HUES64 (cell line): Measurements from ENCODE around the gene NCAM2.

ENCODE experiments used
- H3K27ac ChIP-seq: 2 replicates; pipeline ENCODE4 v1.7.0; 2013; ENCODE audit warnings: low read depth, low read length, inconsistent platforms
- H3K27me3 ChIP-seq: 2 replicates; pipeline ENCODE4 v1.6.1; 2013; ENCODE audit warnings: mild to moderate bottlenecking, low read length; ENCODE audit not compliant: insufficient read depth
- H3K36me3 ChIP-seq: 2 replicates; pipeline ENCODE4 v1.6.1; 2013; ENCODE audit warnings: mild to moderate bottlenecking, low read length; ENCODE audit not compliant: insufficient read depth
- H3K4me1 ChIP-seq: 2 replicates; pipeline ENCODE4 v1.6.1; 2013; ENCODE audit warnings: mild to moderate bottlenecking, low read length, moderate library complexity; ENCODE audit not compliant: insufficient read depth
- H3K4me3 ChIP-seq: 2 replicates; pipeline ENCODE4 v1.5.1; 2013; ENCODE audit warnings: mild to moderate bottlenecking, low read length, moderate library complexity
- H3K9ac ChIP-seq: 2 replicates; pipeline ENCODE4 v1.6.1; 2013; ENCODE audit warnings: mild to moderate bottlenecking, low read depth, low read length
- H3K9me3 ChIP-seq: 2 replicates; pipeline ENCODE4 v1.6.1; 2013; ENCODE audit warnings: low read depth, low read length; ENCODE audit not compliant: insufficient read depth
- WGBS: fragments of 150-250, 120-280 bp; methylation state at CpG from one replicate; pipeline ENCODE4 v1.1.7; 2013; ENCODE audit warnings: missing lambda C conversion rate; 5-methylcytosine and 5-hydroxymethylcytosine counted together

The NCAM2 gene

GRCh38 chr21:21226472-21226871 is 228.3 kb downstream of the NCAM2 start:
- Histone ChIP-seq H3K9ac (no peak overlapping the region), H3K27me3 (no peaks in the 10 kb centered on the region), H3K27ac (no peak overlapping the region), H3K4me3 (no peak overlapping the region), H3K36me3 (no peaks in the 10 kb centered on the region), H3K4me1 (no peaks in the 10 kb centered on the region), H3K9me3 (peaks cover 7% of the 10 kb centered on the region; the same call in 1 of the 2 replicates)
- 79% methylated on average over 1 of the region's 1 CpG for WGBS

GRCh38 chr21:21230672-21231071 is 232.5 kb downstream of the NCAM2 start:
- H3K4me3 ChIP-seq, result no peak overlapping the region
- 75% methylated on average over 2 of the region's 3 CpGs for WGBS

GRCh38 chr21:21231913-21232312 is 233.7 kb downstream of the NCAM2 start:
- Histone ChIP-seq H3K27ac (no peak overlapping the region), H3K9me3 (no peaks in the 10 kb centered on the region), H3K4me1 (no peaks in the 10 kb centered on the region), H3K4me3 (no peak overlapping the region), H3K36me3 (no peaks in the 10 kb centered on the region), H3K27me3 (no peaks in the 10 kb centered on the region), H3K9ac (no peak overlapping the region)
- WGBS, result 31% methylated on average over 1 of the region's 1 CpG

More at GRCh38 chr21:21230672-21231071, 232.5 kb downstream of the NCAM2 start:
- Histone ChIP-seq H3K27ac (no peak overlapping the region), H3K9ac (no peak overlapping the region), H3K36me3 (no peaks in the 10 kb centered on the region), H3K4me1 (no peaks in the 10 kb centered on the region), H3K9me3 (no peaks in the 10 kb centered on the region), H3K27me3 (no peaks in the 10 kb centered on the region)

GRCh38 chr21:21232320-21232719 is 234.1 kb downstream of the NCAM2 start:
- Histone ChIP-seq H3K4me3 (no peak overlapping the region), H3K27me3 (no peaks in the 10 kb centered on the region), H3K9ac (no peak overlapping the region), H3K4me1 (no peaks in the 10 kb centered on the region), H3K36me3 (no peaks in the 10 kb centered on the region), H3K27ac (no peak overlapping the region), H3K9me3 (no peaks in the 10 kb centered on the region)
- WGBS, result no CpG with 5 or more reads among the region's 1 CpG

GRCh38 chr21:21233051-21233450 is 234.8 kb downstream of the NCAM2 start:
- Histone ChIP-seq H3K9ac (no peak overlapping the region), H3K27me3 (no peaks in the 10 kb centered on the region), H3K36me3 (no peaks in the 10 kb centered on the region), H3K4me1 (no peaks in the 10 kb centered on the region), H3K27ac (no peak overlapping the region), H3K4me3 (no peak overlapping the region), H3K9me3 (no peaks in the 10 kb centered on the region)

- 82% methylated on average over 2 of the region's 3 CpGs for WGBS
- Histone ChIP-seq H3K4me1 (no peaks in the 10 kb centered on the region), H3K4me3 (no peak overlapping the region), H3K36me3 (no peaks in the 10 kb centered on the region), H3K27ac (no peak overlapping the region), H3K9me3 (no peaks in the 10 kb centered on the region), H3K27me3 (no peaks in the 10 kb centered on the region), H3K9ac (no peak overlapping the region)
Measured at GRCh38 chr21:21236996-21237395, 238.8 kb downstream of the NCAM2 start.

- Histone ChIP-seq H3K27ac (no peak overlapping the region), H3K9me3 (no peaks in the 10 kb centered on the region), H3K27me3 (no peaks in the 10 kb centered on the region), H3K9ac (no peak overlapping the region), H3K4me3 (no peak overlapping the region), H3K4me1 (no peaks in the 10 kb centered on the region), H3K36me3 (no peaks in the 10 kb centered on the region)
- WGBS, result 98% methylated on average over 7 of the region's 10 CpGs
Measured at GRCh38 chr21:21238629-21239400, 240.6 kb downstream of the NCAM2 start.

GRCh38 chr21:21241391-21241790 is 243.2 kb downstream of the NCAM2 start:
- Histone ChIP-seq H3K27me3 (no peaks in the 10 kb centered on the region), H3K36me3 (no peaks in the 10 kb centered on the region), H3K9me3 (no peaks in the 10 kb centered on the region), H3K27ac (no peak overlapping the region), H3K4me1 (no peaks in the 10 kb centered on the region), H3K9ac (no peak overlapping the region), H3K4me3 (no peak overlapping the region)

GRCh38 chr21:21246007-21246406 is 247.8 kb downstream of the NCAM2 start:
- no peaks in the 10 kb centered on the region for H3K9me3 ChIP-seq
- 95% methylated on average over 3 of the region's 3 CpGs for WGBS
- H3K27ac ChIP-seq, result no peak overlapping the region
- H3K4me1 ChIP-seq, result no peaks in the 10 kb centered on the region
- H3K27me3 ChIP-seq, result no peaks in the 10 kb centered on the region
- H3K36me3 ChIP-seq, result no peaks in the 10 kb centered on the region
- no peak overlapping the region for H3K4me3 ChIP-seq
- no peak overlapping the region for H3K9ac ChIP-seq

- no peaks in the 10 kb centered on the region for H3K36me3 ChIP-seq
- H3K4me1 ChIP-seq, result no peaks in the 10 kb centered on the region
- H3K4me3 ChIP-seq, result no peak overlapping the region
- H3K27ac ChIP-seq, result no peak overlapping the region
- no peak overlapping the region for H3K9ac ChIP-seq
- no peaks in the 10 kb centered on the region for H3K27me3 ChIP-seq
- no peaks in the 10 kb centered on the region for H3K9me3 ChIP-seq
- WGBS, result no CpG with 5 or more reads among the region's 1 CpG
Measured at GRCh38 chr21:21247424-21247823, 249.2 kb downstream of the NCAM2 start.

- Histone ChIP-seq H3K9me3 (no peaks in the 10 kb centered on the region), H3K27me3 (no peaks in the 10 kb centered on the region), H3K36me3 (no peaks in the 10 kb centered on the region), H3K4me1 (no peaks in the 10 kb centered on the region), H3K4me3 (no peak overlapping the region), H3K9ac (no peak overlapping the region), H3K27ac (no peak overlapping the region)
- WGBS, result 88% methylated on average over 1 of the region's 1 CpG
Measured at GRCh38 chr21:21262048-21262447, 263.8 kb downstream of the NCAM2 start.

GRCh38 chr21:21268061-21268471 is 269.9 kb downstream of the NCAM2 start:
- H3K9ac ChIP-seq, result no peak overlapping the region
- no peaks in the 10 kb centered on the region for H3K9me3 ChIP-seq
- H3K27me3 ChIP-seq, result no peaks in the 10 kb centered on the region
- H3K27ac ChIP-seq, result no peak overlapping the region
- H3K4me1 ChIP-seq, result no peaks in the 10 kb centered on the region
- 93% methylated on average over 6 of the region's 6 CpGs for WGBS
- no peaks in the 10 kb centered on the region for H3K36me3 ChIP-seq
- no peak overlapping the region for H3K4me3 ChIP-seq
